Prostate gland (tissue), 2 donors: Measurements from ENCODE around the gene SEMA7A. TPM values are rescaled to one million over a fixed set of nuclear protein-coding genes. Genes with fewer than 3 reads are reported as not detected.

Experiments
- DNase-seq: peaks from one replicate; pipeline ENCODE4 v3.0.0-alpha.2; 2019; ENCODE audit warnings: low spot score
- H3K27ac ChIP-seq, 2 donors: fragments of 200-600 bp; sonication (generic); 2 replicates each; pipeline ENCODE4 v1.5.1; 2017 to 2019
- H3K27me3 ChIP-seq: fragments of 200-600 bp; sonication (generic); replicated peaks from 2 replicates; pipeline ENCODE4 v1.5.1; 2019; ENCODE audit not compliant: insufficient read depth
- H3K36me3 ChIP-seq, 2 donors: fragments of 200-600 bp; sonication (generic); 1 replicate in 1 of 2; 2 replicates in 1 of 2; pipeline versions ENCODE4 v1.5.1 to v1.8.1; 2017 to 2019
- H3K4me1 ChIP-seq: fragments of 200-600 bp; sonication (generic); replicated peaks from 2 replicates; pipeline ENCODE4 v1.5.1; 2019
- H3K4me3 ChIP-seq, 2 donors: fragments of 200-600 bp; sonication (generic); 2 replicates each; pipeline ENCODE4 v1.5.1; 2017 to 2019
- H3K9me3 ChIP-seq: fragments of 200-600 bp; sonication (generic); 2 replicates; pipeline ENCODE4 v1.5.1; 2017
- POLR2A ChIP-seq: fragments of 450-650 bp; IDR thresholded peaks from one replicate; pipeline ENCODE4 v1.6.1; 2016; ENCODE audit warnings: antibody characterized with exemption, mild to moderate bottlenecking
- POLR2AphosphoS5 ChIP-seq: sonication (generic); formaldehyde crosslinking; IDR thresholded peaks from one replicate; pipeline ENCODE4 v1.6.1; 2017; ENCODE audit warnings: antibody characterized with exemption
- WGBS: methylation state at CpG from one replicate; pipeline ENCODE4 v1.1.5; 2018; 5-methylcytosine and 5-hydroxymethylcytosine counted together
- intact Hi-C: fragments of 100-400 bp; cut with DNase I; formaldehyde crosslinking; loops from one replicate; pipeline ENCODE4 v1.14.2; 2022
- total RNA-seq, 2 donors: library from RNA; depleted of rRNA; stranded (reverse); fragments of >200 nt; gene quantifications; one replicate each; pipeline ENCODE4 v1.1.0, GENCODE V29; 2016
- TF ChIP-seq, protein P1 (sequence below), 4 experiments: fragments of 200-600 bp in 2 of 4; fragments of 450-650 bp in 2 of 4; sonication (generic) in 2 of 4; IDR thresholded peaks; 1 replicate in 3 of 4; 2 replicates in 1 of 4; pipeline ENCODE4 v1.5.1; 2016 to 2019; ENCODE audit warnings: antibody characterized with exemption in 4 of 4, mild to moderate bottlenecking in 2 of 4, moderate library complexity in 2 of 4

The SEMA7A gene
- total RNA-seq, 2 donors from 2014 or later, result 1.3 to 171 TPM

DNA sequence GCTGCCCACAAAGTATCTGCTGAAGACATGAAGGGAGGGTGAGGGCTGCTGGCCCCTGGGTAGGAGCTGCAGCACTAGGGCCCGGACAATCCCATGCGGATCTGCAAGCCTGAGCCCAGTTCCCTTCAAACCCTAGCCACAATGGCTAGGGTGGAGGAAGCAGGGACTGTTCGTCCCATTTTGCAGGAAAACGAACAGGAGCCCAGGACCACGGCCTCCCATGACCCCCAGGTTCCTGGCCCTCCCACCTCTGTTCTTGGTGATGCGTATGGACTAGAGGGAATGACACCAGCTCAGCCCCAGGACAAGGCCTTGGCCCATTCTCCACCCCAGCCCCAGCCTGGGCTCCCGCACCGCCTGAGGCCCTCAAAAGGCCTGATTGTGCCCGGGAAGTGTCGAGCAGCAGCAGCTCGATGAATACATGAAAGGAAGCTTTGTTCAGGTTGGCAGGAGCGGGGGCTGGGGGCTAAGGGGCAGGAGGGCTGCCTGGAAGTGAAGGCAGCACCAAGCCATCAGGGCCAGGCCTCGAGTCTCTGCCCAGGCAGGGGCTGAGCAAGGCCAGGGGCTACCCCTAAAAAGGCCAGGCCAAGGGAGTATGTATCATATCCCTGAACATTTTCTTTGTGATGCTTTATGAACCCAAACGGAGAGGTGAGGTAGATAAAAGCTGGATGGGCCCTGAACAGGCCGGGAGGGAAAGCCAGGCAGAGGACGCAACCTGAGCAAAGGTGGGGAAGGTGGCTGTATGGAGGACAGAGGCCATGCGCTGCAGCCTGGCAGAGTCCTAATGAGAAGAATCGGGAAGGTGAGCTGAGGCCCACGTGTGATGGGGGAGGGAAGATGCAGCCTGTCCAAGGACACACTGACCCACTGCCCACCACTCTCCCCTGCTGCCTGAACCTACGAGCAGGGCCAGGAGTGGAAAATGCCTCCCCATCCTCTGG is 12.2 kb downstream of the SEMA7A start:
- 82% methylated on average over 20 of the region's 20 CpGs for WGBS
- Histone ChIP-seq H3K9me3 (no peaks in the 10 kb centered on the region), H3K27ac (no peak overlapping the region), H3K27me3 (no peaks in the 10 kb centered on the region), H3K36me3 (no peaks in the 10 kb centered on the region), H3K4me3 (no peak overlapping the region), H3K4me1 (no peaks in the 10 kb centered on the region)
- intact Hi-C loops, result no loop called here
- no peak for DNase-seq
- TF ChIP-seq, protein P1, sequence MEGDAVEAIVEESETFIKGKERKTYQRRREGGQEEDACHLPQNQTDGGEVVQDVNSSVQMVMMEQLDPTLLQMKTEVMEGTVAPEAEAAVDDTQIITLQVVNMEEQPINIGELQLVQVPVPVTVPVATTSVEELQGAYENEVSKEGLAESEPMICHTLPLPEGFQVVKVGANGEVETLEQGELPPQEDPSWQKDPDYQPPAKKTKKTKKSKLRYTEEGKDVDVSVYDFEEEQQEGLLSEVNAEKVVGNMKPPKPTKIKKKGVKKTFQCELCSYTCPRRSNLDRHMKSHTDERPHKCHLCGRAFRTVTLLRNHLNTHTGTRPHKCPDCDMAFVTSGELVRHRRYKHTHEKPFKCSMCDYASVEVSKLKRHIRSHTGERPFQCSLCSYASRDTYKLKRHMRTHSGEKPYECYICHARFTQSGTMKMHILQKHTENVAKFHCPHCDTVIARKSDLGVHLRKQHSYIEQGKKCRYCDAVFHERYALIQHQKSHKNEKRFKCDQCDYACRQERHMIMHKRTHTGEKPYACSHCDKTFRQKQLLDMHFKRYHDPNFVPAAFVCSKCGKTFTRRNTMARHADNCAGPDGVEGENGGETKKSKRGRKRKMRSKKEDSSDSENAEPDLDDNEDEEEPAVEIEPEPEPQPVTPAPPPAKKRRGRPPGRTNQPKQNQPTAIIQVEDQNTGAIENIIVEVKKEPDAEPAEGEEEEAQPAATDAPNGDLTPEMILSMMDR (IDR thresholded peaks at IDR 0.05), result no peak
- TF ChIP-seq POLR2AphosphoS5, result no peak
- TF ChIP-seq POLR2A, result no peak

DNA sequence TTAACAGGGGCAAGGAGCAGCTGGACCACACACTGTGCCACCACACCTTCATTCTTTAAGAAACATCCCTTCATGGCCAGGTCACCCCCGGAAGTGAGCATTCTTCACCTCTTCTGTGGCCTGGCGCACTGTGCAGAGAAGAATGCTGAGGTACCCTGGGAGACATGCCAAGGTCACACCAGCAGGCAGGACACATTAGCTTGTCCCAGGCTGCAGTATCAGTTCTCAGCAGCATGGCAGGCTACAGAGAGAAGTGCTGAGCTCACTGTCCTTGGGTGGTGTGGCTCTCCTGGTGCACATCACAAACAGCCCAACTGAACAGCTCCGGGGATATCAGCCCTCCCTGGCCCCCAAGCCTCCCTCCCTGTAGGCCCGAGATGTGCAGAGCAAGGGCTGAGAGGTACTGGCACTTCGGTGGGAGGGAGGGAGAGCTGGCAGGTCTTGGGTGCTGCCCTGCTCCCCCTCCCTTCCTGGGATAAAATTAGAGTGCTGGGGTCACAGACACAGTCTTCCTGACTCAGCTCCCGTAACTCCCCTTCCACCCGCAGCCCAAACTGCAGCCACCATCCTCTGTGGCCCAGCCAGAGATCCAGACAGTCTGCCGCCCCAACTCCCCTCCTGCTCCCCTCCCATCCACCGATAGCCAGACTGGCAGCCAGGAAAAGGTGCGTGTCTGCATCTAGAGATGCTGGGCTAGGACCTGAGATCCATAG is 13.4 kb downstream of the SEMA7A start:
- Histone ChIP-seq H3K27ac (no peak overlapping the region), H3K9me3 (no peaks in the 10 kb centered on the region), H3K4me1 (no peaks in the 10 kb centered on the region), H3K4me3 (no peak overlapping the region), H3K36me3 (no peaks in the 10 kb centered on the region), H3K27me3 (no peaks in the 10 kb centered on the region)
- no peak for DNase-seq
- intact Hi-C loops, result no loop called here
- 83% methylated on average over 10 of the region's 10 CpGs for WGBS
- TF ChIP-seq, protein P1 (IDR thresholded peaks at IDR 0.05), result no peak
- TF ChIP-seq POLR2AphosphoS5 (no peak), POLR2A (no peak)

DNA sequence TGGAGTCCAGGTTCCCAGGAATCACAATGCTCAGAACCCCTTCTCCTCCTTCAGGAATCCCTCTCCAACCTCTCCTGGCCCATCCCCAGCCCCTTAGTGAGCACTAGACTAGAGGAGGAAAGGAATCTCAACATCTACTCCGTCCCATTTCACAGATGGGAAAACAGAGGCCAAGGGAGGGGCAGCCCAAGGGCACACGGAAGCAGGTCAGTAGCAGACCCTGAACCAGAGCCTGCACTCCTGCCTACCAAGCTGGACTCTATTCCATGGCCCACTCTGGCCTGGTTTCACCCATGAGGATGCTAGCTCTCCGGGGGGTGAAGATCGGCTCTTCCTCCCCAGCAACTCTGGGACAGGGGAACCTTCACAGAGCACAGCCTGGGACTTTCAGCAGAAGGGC is 14.3 kb downstream of the SEMA7A start:
- H3K4me3 ChIP-seq, result no peak overlapping the region
- WGBS, result 88% methylated on average over 4 of the region's 4 CpGs
- intact Hi-C loops, result no loop called here
- no peak for DNase-seq
- H3K4me1 ChIP-seq, result no peaks in the 10 kb centered on the region
- no peaks in the 10 kb centered on the region for H3K27me3 ChIP-seq
- H3K27ac ChIP-seq, result no peak overlapping the region
- H3K9me3 ChIP-seq, result no peaks in the 10 kb centered on the region
- TF ChIP-seq POLR2A, result no peak
- no peak for TF ChIP-seq POLR2AphosphoS5
- TF ChIP-seq, protein P1 (IDR thresholded peaks at IDR 0.05), result no peak
- H3K36me3 ChIP-seq, result no peaks in the 10 kb centered on the region

DNA sequence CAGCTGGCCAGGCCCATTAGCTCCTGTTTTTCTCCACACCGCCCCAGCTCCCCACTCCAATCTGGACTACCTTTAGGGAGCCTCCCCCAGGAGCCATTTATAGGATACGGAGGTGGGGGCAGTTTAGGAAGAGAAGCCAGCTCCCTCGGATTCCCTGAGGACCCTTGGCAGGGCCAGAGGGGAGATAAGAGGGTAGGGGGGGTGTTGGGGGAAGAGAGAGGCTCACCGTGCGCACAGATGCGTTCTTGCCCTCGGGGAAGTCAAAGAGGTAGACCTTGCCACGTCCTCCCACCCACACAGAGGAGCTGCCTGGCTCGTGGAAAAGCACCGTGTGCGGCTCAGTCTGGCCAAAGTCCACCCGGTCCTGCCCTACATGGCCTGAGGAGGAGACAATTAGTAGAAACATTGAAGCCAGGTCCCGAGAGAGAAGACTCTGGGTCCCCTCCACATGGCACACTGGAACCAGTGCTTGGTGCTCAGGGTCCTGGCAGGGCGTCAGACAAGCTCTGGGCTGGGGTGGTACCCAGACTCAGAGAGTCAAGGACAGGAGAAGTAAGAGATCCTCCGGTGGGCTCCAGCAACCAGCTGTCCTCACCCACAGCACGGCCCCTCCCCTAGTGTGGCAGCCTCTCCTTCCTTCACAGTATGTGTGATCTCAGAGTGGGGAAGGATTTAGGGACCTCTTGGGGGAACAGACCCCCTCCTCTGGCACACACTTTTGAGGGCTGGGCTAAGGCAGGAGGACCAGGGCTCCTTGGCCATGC is 15.0 kb downstream of the SEMA7A start:
- Histone ChIP-seq H3K27me3 (no peaks in the 10 kb centered on the region), H3K9me3 (no peaks in the 10 kb centered on the region), H3K4me1 (no peaks in the 10 kb centered on the region), H3K27ac (no peak overlapping the region), H3K4me3 (no peak overlapping the region), H3K36me3 (no peaks in the 10 kb centered on the region)
- TF ChIP-seq, protein P1 (IDR thresholded peaks at IDR 0.05), result no peak
- TF ChIP-seq POLR2A (no peak), POLR2AphosphoS5 (no peak)
- no peak for DNase-seq
- intact Hi-C loops, result no loop called here
- WGBS, result 58% methylated on average over 16 of the region's 16 CpGs
